Esophagus muscularis mucosa (tissue), 4 donors: ENCODE data around the gene ATP1A4. TPM values are rescaled to one million over a fixed set of nuclear protein-coding genes. Genes with fewer than 3 reads are reported as not detected.

Source experiments
- DNase-seq: peaks from one replicate; pipeline ENCODE4 v3.0.0-alpha.2; 2017; ENCODE audit errors: extremely low spot score
- H3K27ac ChIP-seq, 4 donors: fragments of 200-600 bp; sonication (generic); replicated peaks in 1 of 4; 1 replicate in 3 of 4; 2 replicates in 1 of 4; pipeline ENCODE4 v1.5.1; 2016 to 2019; ENCODE audit warnings: mild to moderate bottlenecking in 1 of 4
- H3K27me3 ChIP-seq, 4 donors: fragments of 200-600 bp; sonication (generic); one replicate each; pipeline versions ENCODE4 v1.5.1 to v1.6.0; 2016 to 2019
- H3K36me3 ChIP-seq, 4 donors: fragments of 200-600 bp; sonication (generic); one replicate each; pipeline ENCODE4 v1.5.1; 2016 to 2019
- H3K4me1 ChIP-seq, 4 donors: fragments of 200-600 bp; sonication (generic); one replicate each; pipeline ENCODE4 v1.5.1; 2016 to 2019
- H3K4me3 ChIP-seq, 4 donors: fragments of 200-600 bp; sonication (generic); 1 replicate in 2 of 4; 2 replicates in 2 of 4; pipeline ENCODE4 v1.5.1; 2016 to 2019; ENCODE audit warnings: mild to moderate bottlenecking in 4 of 4, moderate library complexity in 1 of 4
- H3K9me3 ChIP-seq, 4 donors: fragments of 200-600 bp; sonication (generic); 1 replicate in 3 of 4; 2 replicates in 1 of 4; pipeline ENCODE4 v1.5.1; 2016 to 2019
- EP300 ChIP-seq: sonication (generic); formaldehyde crosslinking; IDR thresholded peaks from one replicate; pipeline ENCODE4 v1.6.1; 2017; ENCODE audit warnings: antibody characterized with exemption
- POLR2A ChIP-seq: fragments of 450-650 bp; IDR thresholded peaks from one replicate; pipeline ENCODE4 v1.6.1; 2017; ENCODE audit warnings: antibody characterized with exemption, moderate library complexity, mild to moderate bottlenecking, low read depth
- POLR2AphosphoS5 ChIP-seq, 2 donors: sonication (generic); formaldehyde crosslinking; IDR thresholded peaks; one replicate each; pipeline ENCODE4 v1.6.1; 2017; ENCODE audit warnings: antibody characterized with exemption in 2 of 2
- WGBS: methylation state at CpG from one replicate; pipeline ENCODE4 v1.1.5; 2018; 5-methylcytosine and 5-hydroxymethylcytosine counted together
- intact Hi-C: fragments of 100-400 bp; cut with DNase I; formaldehyde crosslinking; loops from one replicate; pipeline ENCODE4 v1.15.1; 2023
- total RNA-seq, 4 donors: library from RNA; depleted of rRNA; stranded (reverse); fragments of >200 nt; gene quantifications; one replicate each; pipeline versions ENCODE4 v1.1.0 to v1.2.1, GENCODE V29; 2016
- TF ChIP-seq, protein P1 (sequence below), 3 experiments: fragments of 200-600 bp in 2 of 3; fragments of 450-650 bp in 1 of 3; sonication (generic) in 2 of 3; IDR thresholded peaks; one replicate each; pipeline ENCODE4 v1.5.1; 2017 to 2019; ENCODE audit warnings: antibody characterized with exemption in 3 of 3, mild to moderate bottlenecking in 2 of 3, moderate library complexity in 1 of 3

ATP1A4 gene
- total RNA-seq, 4 donors from 2014 or later = 0.17 to 2.1 (median 0.98) TPM; not detected in 1

DNA sequence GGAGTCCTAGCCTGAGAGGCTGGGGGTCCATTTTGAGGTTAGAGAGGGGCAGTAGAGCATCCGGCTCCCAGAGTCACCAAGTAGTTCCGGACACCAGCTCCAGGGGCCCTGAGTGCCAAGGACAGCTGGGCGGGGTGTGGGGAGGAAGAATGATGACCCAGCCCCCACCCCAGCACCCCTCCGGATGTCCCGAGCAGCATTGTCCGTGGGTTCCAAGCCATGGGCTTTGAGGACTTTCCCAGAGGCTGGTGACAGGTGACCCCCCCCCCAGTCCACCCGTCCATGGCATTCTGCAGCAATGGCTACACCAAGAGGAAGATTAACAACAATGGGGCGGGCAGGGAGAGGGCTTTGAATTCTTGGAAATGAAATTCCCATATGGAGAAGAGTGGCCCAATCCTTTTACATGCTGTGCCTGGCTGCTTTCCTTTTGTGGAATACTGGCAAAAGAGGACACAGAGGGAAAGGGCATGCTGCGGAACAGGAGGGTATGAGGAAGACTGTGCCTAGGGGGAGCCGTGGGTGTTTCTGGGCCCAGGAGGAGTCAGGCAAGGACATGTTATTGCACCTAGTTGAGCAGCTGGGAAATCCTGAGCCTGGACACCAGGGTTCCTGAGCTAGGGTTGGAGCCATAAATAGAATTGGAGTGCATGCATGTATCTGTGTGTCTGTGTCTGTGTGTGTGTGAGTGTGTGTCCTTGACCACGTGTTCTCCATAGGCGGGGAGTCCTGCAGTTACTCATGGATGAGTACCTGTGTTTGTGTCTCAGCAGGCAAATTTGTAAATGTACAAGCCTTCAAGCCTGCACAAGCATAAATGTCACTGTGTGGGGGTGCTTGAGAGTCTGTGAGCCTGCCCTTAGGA lies 34.9 kb upstream of the ATP1A4 start:
- intact Hi-C loops = no loop called here
- peaks cover 0 to 11% (median 10%) of the 10 kb centered on the region in 4 donors for H3K36me3 ChIP-seq
- H3K9me3 ChIP-seq = no peaks in the 10 kb centered on the region
- H3K27ac ChIP-seq = peak overlapping the region; percentile 85 to 95 (median 88)
- WGBS = 45% methylated on average over 12 of the region's 12 CpGs
- no peak for DNase-seq
- peaks cover 0 to 4% (median 0%) of the 10 kb centered on the region in 4 donors for H3K27me3 ChIP-seq
- peak in 1 of 2 donors; percentile 55 for TF ChIP-seq POLR2AphosphoS5 (IDR thresholded peaks at IDR 0.05)
- no peak for TF ChIP-seq EP300
- TF ChIP-seq, protein P1, sequence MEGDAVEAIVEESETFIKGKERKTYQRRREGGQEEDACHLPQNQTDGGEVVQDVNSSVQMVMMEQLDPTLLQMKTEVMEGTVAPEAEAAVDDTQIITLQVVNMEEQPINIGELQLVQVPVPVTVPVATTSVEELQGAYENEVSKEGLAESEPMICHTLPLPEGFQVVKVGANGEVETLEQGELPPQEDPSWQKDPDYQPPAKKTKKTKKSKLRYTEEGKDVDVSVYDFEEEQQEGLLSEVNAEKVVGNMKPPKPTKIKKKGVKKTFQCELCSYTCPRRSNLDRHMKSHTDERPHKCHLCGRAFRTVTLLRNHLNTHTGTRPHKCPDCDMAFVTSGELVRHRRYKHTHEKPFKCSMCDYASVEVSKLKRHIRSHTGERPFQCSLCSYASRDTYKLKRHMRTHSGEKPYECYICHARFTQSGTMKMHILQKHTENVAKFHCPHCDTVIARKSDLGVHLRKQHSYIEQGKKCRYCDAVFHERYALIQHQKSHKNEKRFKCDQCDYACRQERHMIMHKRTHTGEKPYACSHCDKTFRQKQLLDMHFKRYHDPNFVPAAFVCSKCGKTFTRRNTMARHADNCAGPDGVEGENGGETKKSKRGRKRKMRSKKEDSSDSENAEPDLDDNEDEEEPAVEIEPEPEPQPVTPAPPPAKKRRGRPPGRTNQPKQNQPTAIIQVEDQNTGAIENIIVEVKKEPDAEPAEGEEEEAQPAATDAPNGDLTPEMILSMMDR (IDR thresholded peaks at IDR 0.05) = peak in 1 of 3 experiments; percentile 11
- TF ChIP-seq POLR2A = no peak
- peaks cover 46 to 95% (median 85%) of the 10 kb centered on the region in 4 donors for H3K4me1 ChIP-seq
- peak overlapping the region; percentile 52 to 70 (median 60) for H3K4me3 ChIP-seq

DNA sequence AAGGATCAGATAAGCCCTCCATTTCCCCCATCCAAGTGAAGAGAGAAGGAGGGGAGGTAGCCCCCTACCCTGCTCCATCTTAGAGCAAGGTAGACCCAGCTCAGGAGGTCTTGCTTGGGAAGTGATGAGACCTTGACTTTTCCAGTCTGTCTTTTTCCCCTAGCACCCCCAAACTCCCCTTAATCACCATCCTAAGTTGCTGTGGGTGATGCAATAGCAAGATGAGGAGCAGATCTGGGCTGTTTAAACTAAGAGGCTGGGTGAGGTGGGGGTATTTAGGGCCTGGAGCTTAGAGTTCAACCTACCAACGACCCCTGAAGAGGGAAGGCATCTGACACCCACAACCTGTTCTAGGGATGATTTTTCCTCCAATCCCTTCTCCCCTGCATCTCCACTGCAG lies 34.1 kb upstream of the ATP1A4 start:
- peaks cover 46 to 93% (median 83%) of the 10 kb centered on the region in 4 donors for H3K4me1 ChIP-seq
- H3K9me3 ChIP-seq = no peaks in the 10 kb centered on the region
- TF ChIP-seq POLR2A (no peak), EP300 (no peak), POLR2AphosphoS5 (IDR thresholded peaks at IDR 0.05) (no peak)
- TF ChIP-seq, protein P1 (IDR thresholded peaks at IDR 0.05) = no peak
- peak overlapping the region; percentile 52 to 70 (median 60) for H3K4me3 ChIP-seq
- peak overlapping the region; percentile 85 to 95 (median 88) for H3K27ac ChIP-seq
- H3K36me3 ChIP-seq = peaks cover 0 to 17% (median 16%) of the 10 kb centered on the region in 4 donors
- H3K27me3 ChIP-seq = peaks cover 0 to 4% (median 0%) of the 10 kb centered on the region in 4 donors
- no peak for DNase-seq
- WGBS = 30% methylated on average over 1 of the region's 1 CpG
- intact Hi-C loops = no loop called here

DNA sequence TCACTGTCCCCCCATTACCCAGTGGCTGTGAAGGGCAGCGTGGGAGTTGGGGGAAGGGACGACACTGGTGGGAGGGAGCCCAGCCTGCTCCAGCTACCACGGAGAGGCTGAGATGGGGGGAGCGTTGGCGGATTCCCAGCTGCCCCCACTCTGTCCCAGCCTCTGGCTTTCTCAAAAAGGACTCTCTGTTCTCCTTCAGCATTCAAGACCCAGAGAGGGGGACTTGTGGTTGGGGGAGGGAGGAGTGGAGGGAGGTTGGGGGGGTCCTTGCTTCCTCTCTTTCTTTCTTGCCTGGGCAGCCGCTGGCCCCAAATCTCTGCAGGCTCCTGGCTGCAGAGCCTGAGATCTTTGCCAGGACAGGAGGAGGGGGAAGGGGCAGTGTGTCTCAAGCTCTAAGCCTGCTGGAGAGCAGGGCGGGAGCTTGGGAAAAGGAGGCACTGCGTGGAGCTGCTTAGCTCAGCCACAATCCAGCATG lies 33.7 kb upstream of the ATP1A4 start:
- Histone ChIP-seq H3K27ac (peak overlapping the region; percentile 85 to 95 (median 88)), H3K9me3 (no peaks in the 10 kb centered on the region), H3K36me3 (peaks cover 0 to 22% (median 20%) of the 10 kb centered on the region in 4 donors), H3K4me1 (peaks cover 50 to 93% (median 82%) of the 10 kb centered on the region in 4 donors), H3K4me3 (peak overlapping the region; percentile 52 to 70 (median 60)), H3K27me3 (peaks cover 0 to 4% (median 0%) of the 10 kb centered on the region in 4 donors)
- WGBS = 4% methylated on average over 3 of the region's 8 CpGs
- no peak for DNase-seq
- intact Hi-C loops = no loop called here
- TF ChIP-seq, protein P1 (IDR thresholded peaks at IDR 0.05) = no peak
- peak; percentile 66 to 80 for TF ChIP-seq POLR2AphosphoS5 (IDR thresholded peaks at IDR 0.05)

DNA sequence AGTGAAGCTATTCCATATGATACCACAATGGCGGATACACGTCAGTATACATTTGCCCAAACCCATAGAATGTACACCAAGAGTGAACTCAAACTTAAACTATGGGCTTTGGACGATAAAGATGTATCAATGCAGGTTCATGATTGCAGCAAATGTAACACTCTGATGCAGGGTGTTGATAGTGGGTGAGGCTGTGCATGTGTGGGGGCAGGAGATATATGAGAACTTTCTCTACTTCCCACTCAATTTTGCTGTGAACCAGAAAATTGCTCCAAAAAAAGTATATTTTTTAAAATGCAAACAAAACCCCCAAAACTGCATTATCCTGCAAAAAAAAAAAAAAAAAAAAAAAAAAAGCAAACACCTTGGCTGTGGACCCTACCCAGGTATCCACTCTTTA lies 32.5 kb upstream of the ATP1A4 start:
- Histone ChIP-seq H3K36me3 (peaks cover 0 to 34% (median 25%) of the 10 kb centered on the region in 4 donors), H3K9me3 (no peaks in the 10 kb centered on the region), H3K27me3 (peaks cover 0 to 4% (median 0%) of the 10 kb centered on the region in 4 donors), H3K27ac (peak overlapping the region in 3 of 4 donors; percentile 85 to 95 (median 89)), H3K4me1 (peaks cover 50 to 91% (median 82%) of the 10 kb centered on the region in 4 donors), H3K4me3 (peak overlapping the region in 2 of 4 donors; percentile 52 to 70)
- intact Hi-C loops = no loop called here
- WGBS = 89% methylated on average over 3 of the region's 3 CpGs
- TF ChIP-seq POLR2AphosphoS5 (IDR thresholded peaks at IDR 0.05) (no peak), EP300 (no peak), POLR2A (no peak)
- TF ChIP-seq, protein P1 (IDR thresholded peaks at IDR 0.05) = no peak
- DNase-seq = no peak
